ENCODE results near the gene LTC4S. TPM values are rescaled to one million over a fixed set of nuclear protein-coding genes. Genes with fewer than 3 reads are reported as not detected.
"Not testable (repeated sequence)": the region's sequence is repeated elsewhere in the genome, so short reads cannot be mapped to it uniquely, and the experiment has no call there.

The LTC4S gene
- 1.4 and 1.5 TPM in 2 replicates for total RNA-seq

GRCh38 chr5:179793468-179794139 lies at the start of gene LTC4S:
TSS of gene LTC4S (plus strand) at chr5:179793986. CDS start at chr5:179794081, 95 bp downstream.
- H2AFZ ChIP-seq (ENCODE audit: low read length): peak within 1 kb of the TSS; percentile 77
- H3K27me3 ChIP-seq (ENCODE audit: insufficient read depth, low read length): no peaks in the 10 kb centered on the region
- peak; percentile 97 for DNase-seq (ENCODE audit: insufficient read length, low spot score, missing footprints)
- no peaks in the 10 kb centered on the region for H3K9me3 ChIP-seq (ENCODE audit: low read depth, low read length)
- peaks cover 12% of the 10 kb centered on the region for H3K36me3 ChIP-seq (ENCODE audit: insufficient read depth, low read length)
- H3K79me2 ChIP-seq (ENCODE audit: insufficient read depth, low read length): no peaks in the 10 kb centered on the region
- H4K20me1 ChIP-seq (ENCODE audit: insufficient read depth, low read length): no peaks in the 10 kb centered on the region
- H3K27ac ChIP-seq (ENCODE audit: low read depth, low read length): no peak within 1 kb of the TSS
- H3K4me2 ChIP-seq (ENCODE audit: insufficient read depth, low read length): peak within 1 kb of the TSS; percentile 57
- peak within 1 kb of the TSS; percentile 30 for H3K4me3 ChIP-seq (ENCODE audit: insufficient read depth, low read length)
- H3K4me1 ChIP-seq (ENCODE audit: insufficient read depth, low read length): peaks cover 10% of the 10 kb centered on the region
- TF ChIP-seq, protein P1, sequence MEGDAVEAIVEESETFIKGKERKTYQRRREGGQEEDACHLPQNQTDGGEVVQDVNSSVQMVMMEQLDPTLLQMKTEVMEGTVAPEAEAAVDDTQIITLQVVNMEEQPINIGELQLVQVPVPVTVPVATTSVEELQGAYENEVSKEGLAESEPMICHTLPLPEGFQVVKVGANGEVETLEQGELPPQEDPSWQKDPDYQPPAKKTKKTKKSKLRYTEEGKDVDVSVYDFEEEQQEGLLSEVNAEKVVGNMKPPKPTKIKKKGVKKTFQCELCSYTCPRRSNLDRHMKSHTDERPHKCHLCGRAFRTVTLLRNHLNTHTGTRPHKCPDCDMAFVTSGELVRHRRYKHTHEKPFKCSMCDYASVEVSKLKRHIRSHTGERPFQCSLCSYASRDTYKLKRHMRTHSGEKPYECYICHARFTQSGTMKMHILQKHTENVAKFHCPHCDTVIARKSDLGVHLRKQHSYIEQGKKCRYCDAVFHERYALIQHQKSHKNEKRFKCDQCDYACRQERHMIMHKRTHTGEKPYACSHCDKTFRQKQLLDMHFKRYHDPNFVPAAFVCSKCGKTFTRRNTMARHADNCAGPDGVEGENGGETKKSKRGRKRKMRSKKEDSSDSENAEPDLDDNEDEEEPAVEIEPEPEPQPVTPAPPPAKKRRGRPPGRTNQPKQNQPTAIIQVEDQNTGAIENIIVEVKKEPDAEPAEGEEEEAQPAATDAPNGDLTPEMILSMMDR (IDR thresholded peaks at IDR 0.05; ENCODE audit: extremely low read depth, low read depth, low read length): no peak

GRCh38 chr5:179744106-179744505 lies 49.7 kb upstream of the LTC4S start:
- not testable (repeated sequence) for H3K27ac ChIP-seq (ENCODE audit: low read depth, low read length); H3K36me3 ChIP-seq (ENCODE audit: insufficient read depth, low read length); DNase-seq (ENCODE audit: insufficient read length, low spot score, missing footprints); H3K27me3 ChIP-seq (ENCODE audit: insufficient read depth, low read length); H3K4me1 ChIP-seq (ENCODE audit: insufficient read depth, low read length); H3K4me3 ChIP-seq (ENCODE audit: insufficient read depth, low read length); H3K9me3 ChIP-seq (ENCODE audit: low read depth, low read length); H2AFZ ChIP-seq (ENCODE audit: low read length); H3K4me2 ChIP-seq (ENCODE audit: insufficient read depth, low read length)
- Histone ChIP-seq H4K20me1 (ENCODE audit: insufficient read depth, low read length) (peaks cover 44% of the 10 kb centered on the region), H3K79me2 (ENCODE audit: insufficient read depth, low read length) (peaks cover 86% of the 10 kb centered on the region)

GRCh38 chr5:179746872-179747271 lies 46.9 kb upstream of the LTC4S start:
- no peak overlapping the region for H3K27ac ChIP-seq (ENCODE audit: low read depth, low read length)
- no peak overlapping the region for H2AFZ ChIP-seq (ENCODE audit: low read length)
- H3K4me1 ChIP-seq (ENCODE audit: insufficient read depth, low read length): no peaks in the 10 kb centered on the region
- H3K4me2 ChIP-seq (ENCODE audit: insufficient read depth, low read length): no peak overlapping the region
- H3K27me3 ChIP-seq (ENCODE audit: insufficient read depth, low read length): no peaks in the 10 kb centered on the region
- peaks cover 6% of the 10 kb centered on the region for H3K36me3 ChIP-seq (ENCODE audit: insufficient read depth, low read length)
- peaks cover 32% of the 10 kb centered on the region for H4K20me1 ChIP-seq (ENCODE audit: insufficient read depth, low read length)
- no peak overlapping the region for H3K4me3 ChIP-seq (ENCODE audit: insufficient read depth, low read length)
- H3K9me3 ChIP-seq (ENCODE audit: low read depth, low read length): no peaks in the 10 kb centered on the region
- TF ChIP-seq, protein P1 (IDR thresholded peaks at IDR 0.05; ENCODE audit: extremely low read depth, low read depth, low read length): no peak
- H3K79me2 ChIP-seq (ENCODE audit: insufficient read depth, low read length): peaks cover 86% of the 10 kb centered on the region
- no peak for DNase-seq (ENCODE audit: insufficient read length, low spot score, missing footprints)

GRCh38 chr5:179747811-179748210 lies 46.0 kb upstream of the LTC4S start:
- peaks cover 30% of the 10 kb centered on the region for H4K20me1 ChIP-seq (ENCODE audit: insufficient read depth, low read length)
- H2AFZ ChIP-seq (ENCODE audit: low read length): no peak overlapping the region
- H3K4me3 ChIP-seq (ENCODE audit: insufficient read depth, low read length): no peak overlapping the region
- no peak overlapping the region for H3K27ac ChIP-seq (ENCODE audit: low read depth, low read length)
- H3K4me2 ChIP-seq (ENCODE audit: insufficient read depth, low read length): no peak overlapping the region
- H3K79me2 ChIP-seq (ENCODE audit: insufficient read depth, low read length): peaks cover 78% of the 10 kb centered on the region
- H3K4me1 ChIP-seq (ENCODE audit: insufficient read depth, low read length): no peaks in the 10 kb centered on the region
- H3K36me3 ChIP-seq (ENCODE audit: insufficient read depth, low read length): peaks cover 6% of the 10 kb centered on the region
- no peak for DNase-seq (ENCODE audit: insufficient read length, low spot score, missing footprints)
- H3K9me3 ChIP-seq (ENCODE audit: low read depth, low read length): no peaks in the 10 kb centered on the region
- TF ChIP-seq, protein P1 (IDR thresholded peaks at IDR 0.05; ENCODE audit: extremely low read depth, low read depth, low read length): no peak
- H3K27me3 ChIP-seq (ENCODE audit: insufficient read depth, low read length): no peaks in the 10 kb centered on the region
